HepG2 (cell line): ENCODE measurements around the gene SOCS1. TPM values are rescaled to one million over a fixed set of nuclear protein-coding genes. Genes with fewer than 3 reads are reported as not detected.

Experiments used
- ARID2 ChIP-seq: sonication (generic); formaldehyde crosslinking; IDR thresholded peaks from 2 replicates; pipeline ENCODE4 v1.8.1; 2022; ENCODE audit warnings: mild to moderate bottlenecking, missing genetic modification reagents, borderline replicate concordance
- ASH2L ChIP-seq: fragments of 300-600, 200-600 bp; sonication (generic); IDR thresholded peaks from 2 replicates; pipeline ENCODE4 v1.7.0; 2017; ENCODE audit warnings: low read depth, mild to moderate bottlenecking, moderate library complexity, mixed read lengths, low read length; ENCODE audit not compliant: insufficient read length
- ATM ChIP-seq: fragments of 450-650 bp; IDR thresholded peaks from 2 replicates; pipeline ENCODE4 v1.7.1; 2017; ENCODE audit warnings: mild to moderate bottlenecking, borderline replicate concordance
- BCLAF1 ChIP-seq: fragments of 450-650 bp; IDR thresholded peaks from 2 replicates; pipeline ENCODE4 v1.6.1; 2017; ENCODE audit warnings: mild to moderate bottlenecking
- FOXK2 ChIP-seq: fragments of 450-650 bp; IDR thresholded peaks from 2 replicates; pipeline ENCODE4 v1.6.1; 2016
- HNRNPL ChIP-seq: fragments of 200-400 bp; formaldehyde crosslinking; IDR thresholded peaks from 2 replicates; pipeline ENCODE4 v1.6.1; 2017; ENCODE audit warnings: mild to moderate bottlenecking, low read depth, low read length
- HOXA7 ChIP-seq: sonication (generic); formaldehyde crosslinking; IDR thresholded peaks from 2 replicates; pipeline ENCODE4 v1.8.1; 2022; ENCODE audit warnings: mild to moderate bottlenecking, missing genetic modification reagents, moderate library complexity
- KAT7 ChIP-seq: IDR thresholded peaks from 2 replicates; pipeline ENCODE4 v1.6.1; 2018; ENCODE audit warnings: borderline replicate concordance, missing compliant biosample characterization
- KDM5B ChIP-seq: sonication (generic); formaldehyde crosslinking; IDR thresholded peaks from 2 replicates; pipeline ENCODE4 v1.4.0; 2020; ENCODE audit warnings: missing genetic modification reagents, mild to moderate bottlenecking, borderline replicate concordance
- NFYC ChIP-seq: IDR thresholded peaks from 2 replicates; pipeline ENCODE4 v1.6.1; 2016; ENCODE audit warnings: missing genetic modification reagents, missing compliant biosample characterization
- PAF1 ChIP-seq: IDR thresholded peaks from 2 replicates; pipeline ENCODE4 v1.6.1; 2016; ENCODE audit warnings: missing genetic modification reagents, missing compliant biosample characterization
- PHB2 ChIP-seq: fragments of 450-650 bp; IDR thresholded peaks from 2 replicates; pipeline ENCODE4 v1.6.1; 2018; ENCODE audit not compliant: partially characterized antibody
- U2AF1 ChIP-seq: fragments of 200-400 bp; formaldehyde crosslinking; optimal IDR thresholded peaks from 2 replicates; pipeline ENCODE3; 2017; ENCODE audit warnings: mild to moderate bottlenecking, low read depth, low read length
- UBTF ChIP-seq: sonication (generic); formaldehyde crosslinking; IDR thresholded peaks from 2 replicates; pipeline ENCODE4 v1.4.0; 2020; ENCODE audit warnings: mild to moderate bottlenecking, missing genetic modification reagents
- ZNF10 ChIP-seq: sonication (generic); formaldehyde crosslinking; IDR thresholded peaks from 2 replicates; pipeline ENCODE4 v1.4.0; 2020; ENCODE audit warnings: mild to moderate bottlenecking, low read depth, missing genetic modification reagents, borderline replicate concordance
- ZNF292 ChIP-seq: sonication (generic); formaldehyde crosslinking; IDR thresholded peaks from 2 replicates; pipeline ENCODE4 v1.8.1; 2022; ENCODE audit warnings: mild to moderate bottlenecking, low read depth, missing genetic modification reagents, borderline replicate concordance
- ZNF589 ChIP-seq: sonication (generic); formaldehyde crosslinking; conservative IDR thresholded peaks from 2 replicates; pipeline ENCODE4 v1.8.0; 2022; ENCODE audit warnings: mild to moderate bottlenecking, moderate library complexity, missing genetic modification reagents
- polyA plus RNA-seq, 8 experiments: library from polyadenylated mRNA; depleted of rRNA in 3 of 8; stranded (reverse) in 7 of 8; unstranded in 1 of 8; fragments of >200 nt; fragmentation: Illumina TruSeq in 4 of 8; extraction: Trizol in 4 of 8; gene quantifications; 2 replicates each; pipeline versions ENCODE4 v1.2.1 to v1.2.3, GENCODE V29; 2011 to 2016; ENCODE audit warnings: low read depth in 4 of 8, missing spikeins in 1 of 8, mixed read lengths in 1 of 8; ENCODE audit not compliant: insufficient read depth in 1 of 8
- total RNA-seq, 5 experiments: library from RNA; depleted of rRNA; stranded (reverse); fragments of >200 nt; fragmentation: Illumina TruSeq; extraction: Trizol; gene quantifications; 2 replicates each; pipeline ENCODE4 v1.2.3, GENCODE V29; 2016; ENCODE audit warnings: low read depth in 1 of 5
- TF ChIP-seq, protein P1 (sequence below): sonication (generic); formaldehyde crosslinking; IDR thresholded peaks from 2 replicates; pipeline ENCODE4 v1.4.0; 2020; ENCODE audit warnings: missing genetic modification reagents, borderline replicate concordance
- TF ChIP-seq, protein P2 (sequence below): IDR thresholded peaks from 2 replicates; pipeline ENCODE4 v1.6.1; 2012; ENCODE audit warnings: low read length, improper control_type of control experiment

The SOCS1 gene
- total and polyA plus RNA-seq, 2 of the 13 experiments (the other 11 are each of a cell fraction or from before 2014, with no cell fraction given) = 5.3 to 6.3 TPM

DNA sequence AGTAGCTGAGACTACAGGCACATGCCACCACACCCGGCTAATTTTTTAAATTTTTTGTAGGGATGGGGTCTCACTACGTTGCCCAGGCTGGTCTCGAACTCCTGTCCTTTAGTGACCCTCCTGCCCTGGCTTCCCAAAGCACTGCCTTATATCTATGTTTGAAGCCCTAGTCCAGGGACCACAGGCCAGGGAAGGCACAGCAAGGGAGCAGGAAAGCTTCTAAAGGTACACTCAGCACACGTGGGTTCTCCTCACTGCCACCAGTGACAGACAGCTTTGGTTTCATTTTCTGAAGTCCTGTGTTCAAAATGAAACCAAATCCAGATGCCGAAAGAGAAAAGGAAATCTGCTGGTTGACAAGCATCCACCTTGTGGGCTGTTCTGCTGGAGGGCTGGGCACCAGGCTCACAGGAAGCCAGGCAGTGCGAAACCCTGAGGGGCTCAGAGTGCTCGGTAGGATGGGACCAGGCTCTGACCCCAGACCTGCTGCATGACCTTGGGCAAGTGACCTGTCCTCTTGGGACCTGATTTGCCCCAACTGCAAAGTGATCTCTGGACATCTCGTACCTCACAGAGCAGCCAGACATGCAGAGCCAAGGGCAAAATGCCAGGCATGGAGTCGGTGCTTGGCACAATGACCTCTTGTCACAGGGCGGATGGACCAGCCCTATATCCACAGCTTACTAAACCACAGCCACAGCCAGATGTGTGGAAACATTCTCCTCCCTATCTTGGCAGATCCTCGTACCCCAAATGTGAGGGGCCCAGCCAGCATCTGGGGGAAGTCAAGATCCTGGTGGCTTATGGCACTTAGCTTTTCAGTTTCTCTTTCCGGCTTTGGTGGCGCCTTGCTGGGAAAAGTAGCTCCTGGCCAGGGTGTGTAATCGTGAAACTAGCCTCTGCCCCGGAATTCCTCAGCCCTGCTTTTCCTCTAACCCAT is 2.8 kb upstream of the SOCS1 start (continued):
- no peak for TF ChIP-seq U2AF1
- TF ChIP-seq ZNF292 = no peak; the same call in 1 of the 2 replicates
- TF ChIP-seq HNRNPL = peak; percentile 98
- TF ChIP-seq, protein P1, sequence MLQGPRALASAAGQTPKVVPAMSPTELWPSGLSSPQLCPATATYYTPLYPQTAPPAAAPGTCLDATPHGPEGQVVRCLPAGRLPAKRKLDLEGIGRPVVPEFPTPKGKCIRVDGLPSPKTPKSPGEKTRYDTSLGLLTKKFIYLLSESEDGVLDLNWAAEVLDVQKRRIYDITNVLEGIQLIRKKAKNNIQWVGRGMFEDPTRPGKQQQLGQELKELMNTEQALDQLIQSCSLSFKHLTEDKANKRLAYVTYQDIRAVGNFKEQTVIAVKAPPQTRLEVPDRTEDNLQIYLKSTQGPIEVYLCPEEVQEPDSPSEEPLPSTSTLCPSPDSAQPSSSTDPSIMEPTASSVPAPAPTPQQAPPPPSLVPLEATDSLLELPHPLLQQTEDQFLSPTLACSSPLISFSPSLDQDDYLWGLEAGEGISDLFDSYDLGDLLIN (CRISPR knock-in tag) = no peak
- peak; percentile 51 for TF ChIP-seq UBTF (CRISPR knock-in tag)
- TF ChIP-seq ZNF589 (CRISPR knock-in tag) = 0 out of 2 replicates have a peak, but pooled peaks have one; percentile 21
- TF ChIP-seq, protein P2, sequence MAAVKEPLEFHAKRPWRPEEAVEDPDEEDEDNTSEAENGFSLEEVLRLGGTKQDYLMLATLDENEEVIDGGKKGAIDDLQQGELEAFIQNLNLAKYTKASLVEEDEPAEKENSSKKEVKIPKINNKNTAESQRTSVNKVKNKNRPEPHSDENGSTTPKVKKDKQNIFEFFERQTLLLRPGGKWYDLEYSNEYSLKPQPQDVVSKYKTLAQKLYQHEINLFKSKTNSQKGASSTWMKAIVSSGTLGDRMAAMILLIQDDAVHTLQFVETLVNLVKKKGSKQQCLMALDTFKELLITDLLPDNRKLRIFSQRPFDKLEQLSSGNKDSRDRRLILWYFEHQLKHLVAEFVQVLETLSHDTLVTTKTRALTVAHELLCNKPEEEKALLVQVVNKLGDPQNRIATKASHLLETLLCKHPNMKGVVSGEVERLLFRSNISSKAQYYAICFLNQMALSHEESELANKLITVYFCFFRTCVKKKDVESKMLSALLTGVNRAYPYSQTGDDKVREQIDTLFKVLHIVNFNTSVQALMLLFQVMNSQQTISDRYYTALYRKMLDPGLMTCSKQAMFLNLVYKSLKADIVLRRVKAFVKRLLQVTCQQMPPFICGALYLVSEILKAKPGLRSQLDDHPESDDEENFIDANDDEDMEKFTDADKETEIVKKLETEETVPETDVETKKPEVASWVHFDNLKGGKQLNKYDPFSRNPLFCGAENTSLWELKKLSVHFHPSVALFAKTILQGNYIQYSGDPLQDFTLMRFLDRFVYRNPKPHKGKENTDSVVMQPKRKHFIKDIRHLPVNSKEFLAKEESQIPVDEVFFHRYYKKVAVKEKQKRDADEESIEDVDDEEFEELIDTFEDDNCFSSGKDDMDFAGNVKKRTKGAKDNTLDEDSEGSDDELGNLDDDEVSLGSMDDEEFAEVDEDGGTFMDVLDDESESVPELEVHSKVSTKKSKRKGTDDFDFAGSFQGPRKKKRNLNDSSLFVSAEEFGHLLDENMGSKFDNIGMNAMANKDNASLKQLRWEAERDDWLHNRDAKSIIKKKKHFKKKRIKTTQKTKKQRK = no peak
- TF ChIP-seq ARID2 (CRISPR knock-in tag) = no peak
- TF ChIP-seq ATM = no peak
- TF ChIP-seq NFYC = no peak; the same call in 1 of the 2 replicates
- no peak for TF ChIP-seq KAT7 (CRISPR knock-in tag)
- TF ChIP-seq BCLAF1 = no peak
- TF ChIP-seq KDM5B = peak; percentile 64; the same call in 1 of the 2 replicates
- TF ChIP-seq ZNF10 (CRISPR knock-in tag) = no peak
- TF ChIP-seq ASH2L = no peak
- no peak; the same call in 1 of the 2 replicates for TF ChIP-seq FOXK2
- TF ChIP-seq HOXA7 (CRISPR knock-in tag) = no peak
- no peak for TF ChIP-seq PHB2
- TF ChIP-seq PAF1 (CRISPR knock-in tag) = no peak
